ENCODE data around the gene SYDE2. TPM values are rescaled to one million over a fixed set of nuclear protein-coding genes. Genes with fewer than 3 reads are reported as not detected.

Gene SYDE2
- total RNA-seq, 6 experiments from 2014 or later = 3.2 to 6.7 (median 4.4) TPM

DNA sequence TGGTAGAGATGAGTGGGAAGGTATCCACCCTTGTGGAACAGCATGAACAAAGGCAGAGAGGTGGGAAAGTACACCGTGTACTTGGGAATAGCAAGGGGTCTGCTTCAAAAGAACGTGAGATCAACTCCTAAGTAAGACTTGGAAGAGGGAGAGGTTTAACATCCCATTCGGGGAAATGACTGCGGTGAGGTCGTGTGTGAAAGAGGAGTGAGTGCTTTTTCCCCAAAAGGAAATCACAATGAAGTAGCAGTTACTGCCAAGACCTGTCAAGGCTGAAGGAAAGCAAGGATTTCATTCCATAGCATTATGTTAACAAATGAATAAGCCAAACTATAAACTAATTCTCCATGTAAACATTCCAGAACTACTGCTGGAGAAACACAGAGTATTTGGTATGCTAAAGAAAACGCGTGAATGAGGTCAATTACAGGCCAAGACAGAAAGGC, 20.0 kb upstream of the SYDE2 start:
- H3K4me1 ChIP-seq = no peaks in the 10 kb centered on the region
- ATAC-seq (no peak), DNase-seq (no peak)
- intact Hi-C loops (cut with DNase I) = no loop called here
- 39% methylated on average over 7 of the region's 7 CpGs for WGBS (ENCODE audit: insufficient coverage, low coverage, low lambda C conversion rate, missing lambda C conversion rate)
- H3K27me3 ChIP-seq = no peaks in the 10 kb centered on the region
- H3K4me3 ChIP-seq = no peak overlapping the region
- TF ChIP-seq, protein P1, sequence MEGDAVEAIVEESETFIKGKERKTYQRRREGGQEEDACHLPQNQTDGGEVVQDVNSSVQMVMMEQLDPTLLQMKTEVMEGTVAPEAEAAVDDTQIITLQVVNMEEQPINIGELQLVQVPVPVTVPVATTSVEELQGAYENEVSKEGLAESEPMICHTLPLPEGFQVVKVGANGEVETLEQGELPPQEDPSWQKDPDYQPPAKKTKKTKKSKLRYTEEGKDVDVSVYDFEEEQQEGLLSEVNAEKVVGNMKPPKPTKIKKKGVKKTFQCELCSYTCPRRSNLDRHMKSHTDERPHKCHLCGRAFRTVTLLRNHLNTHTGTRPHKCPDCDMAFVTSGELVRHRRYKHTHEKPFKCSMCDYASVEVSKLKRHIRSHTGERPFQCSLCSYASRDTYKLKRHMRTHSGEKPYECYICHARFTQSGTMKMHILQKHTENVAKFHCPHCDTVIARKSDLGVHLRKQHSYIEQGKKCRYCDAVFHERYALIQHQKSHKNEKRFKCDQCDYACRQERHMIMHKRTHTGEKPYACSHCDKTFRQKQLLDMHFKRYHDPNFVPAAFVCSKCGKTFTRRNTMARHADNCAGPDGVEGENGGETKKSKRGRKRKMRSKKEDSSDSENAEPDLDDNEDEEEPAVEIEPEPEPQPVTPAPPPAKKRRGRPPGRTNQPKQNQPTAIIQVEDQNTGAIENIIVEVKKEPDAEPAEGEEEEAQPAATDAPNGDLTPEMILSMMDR (IDR thresholded peaks at IDR 0.05) = no peak
- no peak overlapping the region for H3K27ac ChIP-seq
- no peaks in the 10 kb centered on the region for H3K9me3 ChIP-seq
- H3K36me3 ChIP-seq = no peaks in the 10 kb centered on the region

DNA sequence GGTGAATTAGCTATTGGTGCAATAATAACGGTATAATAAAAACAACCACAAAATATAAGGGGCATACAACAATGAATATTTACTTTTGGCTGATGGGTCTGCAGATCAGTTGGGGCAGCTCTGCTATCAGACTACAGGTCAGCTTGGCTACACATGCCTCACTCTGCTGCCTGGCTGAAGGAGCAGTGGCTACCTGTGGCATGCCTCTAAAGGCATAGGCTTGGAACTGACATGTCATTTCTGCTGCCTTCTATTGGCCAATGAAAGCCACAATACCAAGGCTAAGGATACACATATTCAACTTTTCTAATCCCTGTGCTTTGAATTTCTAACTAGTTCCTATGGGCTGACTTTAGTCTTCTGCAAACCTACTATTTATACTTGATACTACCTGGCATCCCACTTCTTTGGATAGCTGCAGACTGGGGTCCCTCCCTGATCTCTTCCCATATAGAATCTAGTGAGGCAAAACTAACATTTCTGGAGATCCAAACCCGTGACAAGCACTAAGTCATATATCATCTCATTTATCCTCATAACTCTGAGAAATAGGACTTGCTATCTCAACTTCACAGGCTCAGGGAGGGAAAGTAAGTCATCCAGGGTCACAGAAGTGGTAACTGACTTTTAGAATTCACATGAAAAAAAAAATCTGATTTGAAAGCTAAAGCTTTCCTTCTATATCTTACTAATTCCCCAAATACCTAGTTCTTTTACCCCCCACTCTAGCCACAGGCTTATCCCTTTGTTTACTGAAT, 19.2 kb upstream of the SYDE2 start:
- no peak for TF ChIP-seq POLR2A (IDR thresholded peaks at IDR 0.05)
- TF ChIP-seq, protein P1 (IDR thresholded peaks at IDR 0.05) = no peak
- Histone ChIP-seq H3K27ac (no peak overlapping the region), H3K27me3 (no peaks in the 10 kb centered on the region), H3K4me1 (no peaks in the 10 kb centered on the region), H3K4me3 (no peak overlapping the region), H3K36me3 (no peaks in the 10 kb centered on the region), H3K9me3 (no peaks in the 10 kb centered on the region)
- intact Hi-C loops (cut with DNase I) = no loop called here
- DNase-seq (no peak), ATAC-seq (no peak)
- WGBS (ENCODE audit: insufficient coverage, low coverage, low lambda C conversion rate, missing lambda C conversion rate) = 67% methylated on average over 2 of the region's 2 CpGs

GRCh38 chr1:85216697-85217096, 15.9 kb upstream of the SYDE2 start:
- Histone ChIP-seq H3K4me1 (no peaks in the 10 kb centered on the region), H3K36me3 (no peaks in the 10 kb centered on the region), H3K4me3 (no peak overlapping the region), H3K9me3 (no peaks in the 10 kb centered on the region), H3K27ac (no peak overlapping the region), H3K27me3 (no peaks in the 10 kb centered on the region)
- ATAC-seq (no peak), DNase-seq (no peak)
- no peak for TF ChIP-seq POLR2A (IDR thresholded peaks at IDR 0.05)
- TF ChIP-seq, protein P1 (IDR thresholded peaks at IDR 0.05) = no peak
- intact Hi-C loops (cut with DNase I) = no loop called here

GRCh38 chr1:85214654-85215053, 13.8 kb upstream of the SYDE2 start:
- Histone ChIP-seq H3K4me1 (no peaks in the 10 kb centered on the region), H3K27me3 (no peaks in the 10 kb centered on the region), H3K4me3 (no peak overlapping the region), H3K36me3 (no peaks in the 10 kb centered on the region), H3K9me3 (no peaks in the 10 kb centered on the region), H3K27ac (no peak overlapping the region)
- intact Hi-C loops (cut with DNase I) = no loop called here
- DNase-seq = no peak
- no peak for TF ChIP-seq POLR2A (IDR thresholded peaks at IDR 0.05)
- TF ChIP-seq, protein P1 (IDR thresholded peaks at IDR 0.05) = no peak
- WGBS (ENCODE audit: insufficient coverage, low coverage, low lambda C conversion rate, missing lambda C conversion rate) = 65% methylated on average over 5 of the region's 5 CpGs
- ATAC-seq = no peak

Data from right lobe of liver (tissue), 6 donors.